ENCODE data around the gene CYP19A1. TPM values are rescaled to one million over a fixed set of nuclear protein-coding genes. Genes with fewer than 3 reads are reported as not detected.

CYP19A1 gene
- polyA plus RNA-seq, 1 experiment, result not detected

GRCh38 chr15:51319539-51319938 is 18.9 kb downstream of the CYP19A1 start:
- no peak for TF ChIP-seq CTCF (IDR thresholded peaks at IDR 0.05; ENCODE audit: low read depth, low read length)
- Histone ChIP-seq H3K27ac (ENCODE audit: low read depth, low read length) (no peak overlapping the region), H3K27me3 (ENCODE audit: control insufficient read depth, insufficient read depth, low read length) (peaks cover 28% of the 10 kb centered on the region), H3K4me3 (ENCODE audit: low read depth, low read length) (no peak overlapping the region), H3K9me3 (ENCODE audit: control insufficient read depth, insufficient read depth, low read length) (no peaks in the 10 kb centered on the region)
- DNase-seq (ENCODE audit: low read depth, low spot score), result no peak
- ChIA-PET POLR2A (no interaction called here), CTCF (interaction anchor here (1.8 kb wide), 1 partner anchor 156 kb away, joined by 4 read pairs; no protein-coding TSS in a partner anchor)

- Histone ChIP-seq H3K9me3 (ENCODE audit: control insufficient read depth, insufficient read depth, low read length) (no peaks in the 10 kb centered on the region), H3K4me3 (ENCODE audit: low read depth, low read length) (no peak overlapping the region), H3K27ac (ENCODE audit: low read depth, low read length) (no peak overlapping the region), H3K27me3 (ENCODE audit: control insufficient read depth, insufficient read depth, low read length) (peaks cover 22% of the 10 kb centered on the region)
- no peak for TF ChIP-seq CTCF (IDR thresholded peaks at IDR 0.05; ENCODE audit: low read depth, low read length)
- DNase-seq (ENCODE audit: low read depth, low spot score), result no peak
- CTCF ChIA-PET, result interaction anchor here (1.8 kb wide), 1 partner anchor 155 kb away, joined by 4 read pairs; no protein-coding TSS in a partner anchor
- POLR2A ChIA-PET, result no interaction called here
These were observed 19.8 kb downstream of the CYP19A1 start for GRCh38 chr15:51318382-51319150.

- no peak for DNase-seq (ENCODE audit: low read depth, low spot score)
- no peak for TF ChIP-seq CTCF (IDR thresholded peaks at IDR 0.05; ENCODE audit: low read depth, low read length)
- Histone ChIP-seq H3K9me3 (ENCODE audit: control insufficient read depth, insufficient read depth, low read length) (no peaks in the 10 kb centered on the region), H3K27me3 (ENCODE audit: control insufficient read depth, insufficient read depth, low read length) (peaks cover 12% of the 10 kb centered on the region), H3K4me3 (ENCODE audit: low read depth, low read length) (no peak overlapping the region), H3K27ac (ENCODE audit: low read depth, low read length) (no peak overlapping the region)
- ChIA-PET POLR2A (no interaction called here), CTCF (no interaction called here)
These were observed 21.8 kb downstream of the CYP19A1 start for GRCh38 chr15:51316636-51317035.

GRCh38 chr15:51315726-51316125 is 22.7 kb downstream of the CYP19A1 start:
- no peak for DNase-seq (ENCODE audit: low read depth, low spot score)
- peaks cover 6% of the 10 kb centered on the region for H3K27me3 ChIP-seq (ENCODE audit: control insufficient read depth, insufficient read depth, low read length)
- TF ChIP-seq CTCF (IDR thresholded peaks at IDR 0.05; ENCODE audit: low read depth, low read length), result no peak
- no peaks in the 10 kb centered on the region for H3K9me3 ChIP-seq (ENCODE audit: control insufficient read depth, insufficient read depth, low read length)
- CTCF ChIA-PET, result no interaction called here
- H3K4me3 ChIP-seq (ENCODE audit: low read depth, low read length), result no peak overlapping the region
- H3K27ac ChIP-seq (ENCODE audit: low read depth, low read length), result no peak overlapping the region
- POLR2A ChIA-PET, result no interaction called here
